DOHH2 (cell line): ENCODE measurements around the gene ZBTB5.

Source experiments
- CTCF ChIP-seq: fragments of 200-600 bp; sonication (generic); IDR thresholded peaks from one replicate; pipeline ENCODE4 v1.5.1; 2014; ENCODE audit warnings: antibody characterized with exemption, mild to moderate bottlenecking, low read depth, low read length; ENCODE audit not compliant: poor library complexity, severe bottlenecking
- EZH2phosphoT487 ChIP-seq: fragments of 200-600 bp; sonication (generic); IDR thresholded peaks from 2 replicates; pipeline ENCODE4 v1.6.1; 2017; ENCODE audit warnings: borderline replicate concordance, mild to moderate bottlenecking, antibody characterized with exemption, low read length, moderate library complexity, mixed read lengths

- no peak for TF ChIP-seq CTCF
- no peak for TF ChIP-seq EZH2phosphoT487
Measured at GRCh38 chr9:37437010-37437409, 28.2 kb downstream of the ZBTB5 start.
